ENCODE results near the gene PNMA1.

PNMA1 gene

DNA sequence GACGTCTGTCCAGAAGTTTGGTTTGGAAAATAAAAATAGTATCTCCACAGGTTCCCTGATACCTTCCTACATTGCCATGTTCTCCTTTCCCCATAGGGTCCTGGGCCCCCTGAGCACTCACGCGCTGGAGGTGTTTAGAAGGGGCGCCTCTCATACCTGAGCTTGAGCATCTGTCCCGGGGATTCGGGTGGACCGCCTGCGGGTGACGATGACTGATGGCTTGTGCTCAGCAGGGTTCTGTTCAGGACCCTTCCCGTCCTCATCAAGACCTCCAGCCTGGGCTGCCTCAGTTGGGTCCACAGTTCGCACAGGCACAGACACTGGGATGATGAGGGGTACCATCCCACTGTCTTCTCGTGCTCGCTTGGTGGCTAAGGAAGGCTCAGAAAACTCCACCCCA is 22.7 kb upstream of the PNMA1 start:
- DNase-seq (ENCODE audit: low spot score), result no peak

DNA sequence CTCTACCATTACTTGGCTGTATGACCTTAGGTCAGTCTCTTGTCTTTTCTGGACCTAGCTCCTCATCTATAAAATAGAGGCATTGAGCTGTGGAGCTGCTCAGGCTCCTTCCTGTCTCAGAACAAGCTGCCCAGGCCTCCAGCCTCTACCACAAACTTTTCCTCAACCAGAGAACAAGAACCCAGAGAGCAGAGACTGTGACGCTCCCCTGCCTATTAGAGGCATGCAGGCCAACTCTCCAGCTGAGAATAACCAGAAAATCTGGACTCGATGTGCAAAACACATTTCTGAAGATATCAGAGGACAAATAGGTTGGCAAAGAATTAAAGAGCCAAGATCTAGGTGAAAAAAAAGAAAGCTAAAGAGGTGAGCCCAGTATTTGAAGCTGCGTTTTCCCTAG is 17.8 kb upstream of the PNMA1 start:
- DNase-seq (ENCODE audit: low spot score), result no peak

- no peak for DNase-seq (ENCODE audit: low spot score)
Measured at GRCh38 chr14:73731111-73731510, 16.9 kb upstream of the PNMA1 start.

- DNase-seq (ENCODE audit: low spot score), result no peak
Measured at GRCh38 chr14:73729556-73730265, 15.5 kb upstream of the PNMA1 start.

DNA sequence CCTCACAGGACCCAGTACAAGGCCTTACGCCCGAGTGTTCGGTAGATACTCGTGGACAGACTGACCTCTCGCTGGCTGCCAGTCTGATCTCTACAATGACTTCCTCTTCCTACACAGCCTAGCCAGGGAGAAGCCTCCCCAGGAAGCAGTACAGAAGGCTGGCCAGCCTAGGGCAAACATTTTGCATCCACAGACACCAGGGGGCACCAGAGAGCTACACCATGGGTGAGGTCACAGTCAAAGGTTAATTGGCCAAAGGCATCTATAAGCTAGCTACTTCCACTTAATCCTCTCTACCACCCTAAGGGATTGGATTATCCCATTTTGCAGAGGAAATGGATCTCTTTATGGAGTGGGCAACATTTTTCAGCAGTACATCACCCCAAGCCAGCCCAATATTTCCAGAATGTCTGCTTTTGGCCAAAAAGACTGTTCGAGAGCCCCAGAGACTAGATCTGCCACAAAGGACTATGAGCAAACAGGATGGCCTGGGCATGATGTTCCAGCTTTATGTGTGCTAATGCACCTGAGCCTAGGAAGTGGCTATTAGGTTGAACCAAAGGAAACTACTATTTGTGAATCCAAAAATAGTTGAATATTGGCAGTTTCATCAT is 14.6 kb upstream of the PNMA1 start:
- DNase-seq (ENCODE audit: low spot score), result peak; percentile 88

GRCh38 chr14:73727166-73727565 is 13.0 kb upstream of the PNMA1 start:
- no peak for DNase-seq (ENCODE audit: low spot score)

GRCh38 chr14:73726025-73726961 is 12.1 kb upstream of the PNMA1 start:
- DNase-seq (ENCODE audit: low spot score), result no peak

- DNase-seq (ENCODE audit: low spot score), result no peak
Measured at GRCh38 chr14:73725116-73726024, 11.2 kb upstream of the PNMA1 start.

GRCh38 chr14:73724696-73725095 is 10.5 kb upstream of the PNMA1 start:
- DNase-seq (ENCODE audit: low spot score), result no peak

DNA sequence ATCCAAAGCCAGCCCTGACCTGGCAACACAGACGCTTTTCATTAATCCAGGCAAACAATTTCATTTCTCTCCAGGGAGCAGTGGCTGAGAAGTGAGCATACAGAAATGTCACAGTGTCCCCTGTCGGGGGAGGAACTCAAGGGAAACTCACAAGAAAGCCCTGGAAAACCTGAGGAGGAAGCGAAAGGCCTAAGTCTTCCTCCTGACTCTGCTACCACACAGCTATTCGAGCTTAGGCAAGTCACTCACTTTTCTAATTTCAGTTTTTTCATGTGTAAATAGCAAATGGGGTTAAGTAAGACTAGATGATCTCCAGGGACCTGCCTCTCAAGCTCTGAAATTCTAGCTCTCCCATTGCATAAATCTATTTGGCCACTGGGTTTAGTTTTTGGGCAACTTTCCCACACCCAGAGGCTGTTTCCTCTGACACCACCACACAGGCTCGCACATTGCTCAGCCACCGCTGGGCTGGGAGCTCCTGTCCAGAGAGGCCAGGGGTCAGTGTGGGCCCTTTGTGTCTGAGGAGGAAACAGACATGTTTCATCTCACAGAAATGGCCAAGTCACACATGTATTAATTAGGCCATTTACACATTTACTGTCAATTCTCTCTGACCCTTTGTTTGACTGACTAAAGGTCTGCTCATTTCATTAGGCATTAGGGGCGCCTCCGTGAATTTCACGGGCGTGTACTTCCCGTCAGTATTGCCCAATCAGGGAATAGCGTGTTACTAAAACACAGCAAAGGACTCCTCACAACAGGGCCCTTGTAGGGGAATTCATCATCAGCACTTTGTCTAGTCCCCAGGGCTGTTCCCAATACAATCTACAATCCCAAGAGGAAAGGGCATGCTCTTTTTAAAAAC is 9.8 kb upstream of the PNMA1 start:
- DNase-seq (ENCODE audit: low spot score), result no peak

GRCh38 chr14:73723406-73723796 is 9.2 kb upstream of the PNMA1 start:
- no peak for DNase-seq (ENCODE audit: low spot score)

- DNase-seq (ENCODE audit: low spot score), result no peak
Measured at GRCh38 chr14:73722581-73722980, 8.4 kb upstream of the PNMA1 start.

- DNase-seq (ENCODE audit: low spot score), result peak; percentile 71
Measured at GRCh38 chr14:73721101-73721821, 7.1 kb upstream of the PNMA1 start.

DNA sequence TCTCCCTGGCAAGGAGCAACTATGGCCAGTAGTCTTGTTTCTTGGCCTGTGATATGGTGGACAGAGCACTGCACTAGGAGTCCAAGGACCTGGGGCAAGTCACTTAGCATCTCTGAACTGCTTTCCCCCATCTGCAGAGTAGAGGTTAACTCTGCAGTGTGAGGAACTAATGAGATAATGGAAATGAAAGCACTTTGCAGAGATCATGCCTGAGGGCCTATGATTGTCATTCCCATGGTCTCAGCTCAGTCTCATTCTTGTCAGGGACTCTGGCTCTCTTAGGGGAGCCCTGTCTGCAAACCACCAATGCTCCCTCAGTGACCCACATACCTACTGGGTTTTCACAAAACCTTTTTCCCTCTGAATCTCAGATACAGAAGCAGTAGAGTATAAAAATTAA is 6.5 kb upstream of the PNMA1 start:
- no peak for DNase-seq (ENCODE audit: low spot score)

DNA sequence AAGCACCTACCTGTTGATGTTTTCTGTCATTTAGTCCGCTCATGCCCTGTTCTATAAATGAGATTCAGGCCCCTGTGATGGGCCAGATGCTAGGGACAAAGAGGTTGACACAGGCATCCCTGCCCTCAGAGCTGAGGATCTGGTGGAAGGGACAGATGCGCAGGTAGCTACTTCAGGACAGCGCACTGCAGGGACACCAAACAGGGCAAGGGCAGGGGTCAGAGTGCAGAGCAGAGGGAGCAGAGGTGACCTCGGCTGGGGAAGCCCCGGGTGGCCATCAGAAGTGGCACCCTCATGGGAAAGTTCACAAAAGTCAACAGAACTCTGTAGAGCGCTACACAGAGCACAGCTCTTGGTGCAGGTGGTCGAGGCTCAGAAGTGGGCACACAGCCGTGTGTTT is 5.6 kb upstream of the PNMA1 start:
- DNase-seq (ENCODE audit: low spot score), result no peak

DNA sequence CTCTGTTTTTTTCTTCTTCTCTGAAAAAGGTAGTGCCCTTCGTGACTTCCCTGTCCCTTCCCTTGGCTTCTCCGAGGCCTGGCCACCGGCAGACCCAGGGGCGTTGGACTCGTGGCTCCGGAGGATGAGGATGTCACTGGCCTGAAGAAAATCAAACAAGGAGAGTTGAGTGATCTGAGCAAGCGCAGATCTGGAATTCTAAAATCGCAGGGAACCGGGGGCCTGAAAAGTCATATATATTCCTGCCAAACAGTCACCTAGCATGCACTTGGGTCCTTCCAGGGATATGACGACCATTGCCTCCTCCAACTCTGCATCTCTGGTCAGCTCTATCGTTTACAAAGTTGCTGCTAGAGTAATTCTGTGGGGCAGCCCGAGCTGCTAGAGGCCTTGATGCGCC is 5.2 kb upstream of the PNMA1 start:
- DNase-seq (ENCODE audit: low spot score), result no peak

GRCh38 chr14:73718418-73719251 is 4.5 kb upstream of the PNMA1 start:
- peak; percentile 82 for DNase-seq (ENCODE audit: low spot score)

DNA sequence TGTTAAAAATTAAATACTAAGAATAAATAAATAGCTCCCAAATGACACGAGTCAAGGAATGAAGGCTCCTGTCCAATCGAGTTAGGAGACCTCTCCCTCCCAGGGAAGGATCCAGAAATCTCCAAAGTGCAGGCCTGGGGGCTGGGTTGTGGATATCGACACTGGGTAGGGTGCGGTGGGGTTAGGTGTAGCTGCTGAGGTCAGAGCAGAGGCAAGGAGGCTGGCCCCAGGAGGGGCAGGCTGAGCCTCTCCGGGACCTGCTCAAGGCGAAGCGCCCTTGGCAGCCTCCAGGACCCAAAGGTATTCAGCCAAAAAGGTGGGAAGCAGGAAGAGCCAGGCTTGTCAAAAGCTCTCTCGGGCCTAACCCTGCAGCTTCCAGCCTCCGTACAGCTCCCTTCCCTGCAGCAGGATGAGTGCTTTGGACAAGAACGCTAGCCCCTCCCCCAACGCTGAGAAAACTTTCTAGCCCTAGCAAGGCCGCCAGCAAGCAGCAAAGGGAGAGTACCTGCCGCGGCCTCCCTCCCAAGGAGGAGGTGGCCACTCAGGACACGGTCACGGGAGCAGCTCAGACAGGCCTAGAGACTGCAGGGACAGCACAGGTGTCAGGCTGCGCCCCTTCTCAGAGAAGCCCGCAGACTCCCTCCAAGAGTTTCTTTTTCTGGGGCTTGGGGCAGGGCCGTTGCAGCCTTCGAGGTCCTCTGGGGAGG is 3.7 kb upstream of the PNMA1 start:
- DNase-seq (ENCODE audit: low spot score), result peak; percentile 35

DNA sequence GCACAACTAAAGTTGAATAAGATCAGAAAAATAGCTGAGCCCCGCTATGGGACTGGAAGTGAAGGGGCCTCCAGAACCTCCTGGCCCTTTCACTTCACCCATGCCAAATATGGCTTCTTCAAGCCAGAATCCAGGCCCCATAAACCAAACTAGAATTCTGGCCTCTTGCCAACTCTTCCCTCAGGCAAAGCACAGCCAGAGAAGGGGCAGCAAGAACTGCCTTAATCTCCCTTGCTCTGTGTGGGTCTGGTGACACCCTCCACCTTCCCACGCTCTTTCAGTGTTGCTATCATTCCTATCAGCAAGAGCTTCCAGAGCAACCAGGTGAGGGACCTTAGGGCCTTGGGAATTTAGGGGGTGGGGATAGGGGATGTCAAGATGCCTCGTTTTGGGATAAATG is 3.1 kb upstream of the PNMA1 start:
- DNase-seq (ENCODE audit: low spot score), result no peak

Data from iPS-NIHi11 (cell line).